ENCODE data around the gene ELAVL2. TPM values are rescaled to one million over a fixed set of nuclear protein-coding genes. Genes with fewer than 3 reads are reported as not detected.

The ELAVL2 gene
- total RNA-seq, 1 experiment from 2014 or later: not detected

- ATAC-seq (no peak), DNase-seq (ENCODE audit: low read depth, low spot score) (no peak)
- H3K4me1 ChIP-seq (ENCODE audit: control insufficient read depth, insufficient read depth, low read length): no peaks in the 10 kb centered on the region
- CTCF ChIA-PET: no interaction called here
- H3K4me3 ChIP-seq (ENCODE audit: low read depth in 2 of 2, low read length in 2 of 2): no peak overlapping the region
- BruUV-seq (replicated peaks): no TSS peak
- in situ Hi-C loops (cut with HindIII; ENCODE audit: low pct_unique_long_range_greater_than_20kb, low sequenced_read_pairs) (no loop called here), intact Hi-C loops (cut with micrococcal nuclease; ENCODE audit: unreplicated experiment) (no loop called here)
- no peaks in the 10 kb centered on the region for H3K27me3 ChIP-seq (ENCODE audit: control insufficient read depth, insufficient read depth, low read length)
- H3K27ac ChIP-seq (ENCODE audit: low read length): no peak overlapping the region
- TF ChIP-seq TCF7L2 (IDR thresholded peaks at IDR 0.05; ENCODE audit: low read depth, low read length) (no peak), REST (IDR thresholded peaks at IDR 0.05; ENCODE audit: insufficient read depth in 1 of 2, low read depth in 2 of 2, low read length in 1 of 2) (no peak), SIN3A (IDR thresholded peaks at IDR 0.05; ENCODE audit: borderline replicate concordance, insufficient read depth, low read depth, low read length) (no peak), CTCF (IDR thresholded peaks at IDR 0.05) (no peak), POLR2AphosphoS5 (IDR thresholded peaks at IDR 0.05; ENCODE audit: low read depth, low read length) (no peak)
- H3K9me3 ChIP-seq (ENCODE audit: control insufficient read depth, insufficient read depth, low read depth, low read length): no peaks in the 10 kb centered on the region
- POLR2A ChIA-PET: no interaction called here
- no peaks in the 10 kb centered on the region for H3K36me3 ChIP-seq (ENCODE audit: control insufficient read depth, insufficient read depth, low read length)
These were observed 50.5 kb downstream of the ELAVL2 start for GRCh38 chr9:23775549-23775948.

GRCh38 chr9:23774266-23774665 is 51.8 kb downstream of the ELAVL2 start:
- no peak for DNase-seq (ENCODE audit: low read depth, low spot score)
- no peaks in the 10 kb centered on the region for H3K36me3 ChIP-seq (ENCODE audit: control insufficient read depth, insufficient read depth, low read length)
- no peaks in the 10 kb centered on the region for H3K27me3 ChIP-seq (ENCODE audit: control insufficient read depth, insufficient read depth, low read length)
- ChIA-PET CTCF (no interaction called here), POLR2A (no interaction called here)
- TF ChIP-seq TCF7L2 (IDR thresholded peaks at IDR 0.05; ENCODE audit: low read depth, low read length) (no peak), POLR2AphosphoS5 (IDR thresholded peaks at IDR 0.05; ENCODE audit: low read depth, low read length) (no peak), SIN3A (IDR thresholded peaks at IDR 0.05; ENCODE audit: borderline replicate concordance, insufficient read depth, low read depth, low read length) (no peak), REST (IDR thresholded peaks at IDR 0.05; ENCODE audit: insufficient read depth in 1 of 2, low read depth in 2 of 2, low read length in 1 of 2) (no peak), CTCF (IDR thresholded peaks at IDR 0.05) (no peak)
- no peaks in the 10 kb centered on the region for H3K4me1 ChIP-seq (ENCODE audit: control insufficient read depth, insufficient read depth, low read length)
- in situ Hi-C loops (cut with HindIII; ENCODE audit: low pct_unique_long_range_greater_than_20kb, low sequenced_read_pairs): no loop called here
- intact Hi-C loops (cut with micrococcal nuclease; ENCODE audit: unreplicated experiment): no loop called here
- no TSS peak for BruUV-seq (replicated peaks)
- no peaks in the 10 kb centered on the region for H3K9me3 ChIP-seq (ENCODE audit: control insufficient read depth, insufficient read depth, low read depth, low read length)
- ATAC-seq: no peak
- H3K4me3 ChIP-seq (ENCODE audit: low read depth in 2 of 2, low read length in 2 of 2): no peak overlapping the region
- no peak overlapping the region for H3K27ac ChIP-seq (ENCODE audit: low read length)

All from Panc1 (cell line).